Neural cell (in vitro differentiated cells): ENCODE results near the gene NBPF6.

ENCODE experiments used
- TAF1 ChIP-seq: IDR thresholded peaks from 2 replicates; pipeline ENCODE4 v1.6.1; 2012; ENCODE audit warnings: low read depth
- TF ChIP-seq, protein P1 (sequence below): fragments of 450-650 bp; IDR thresholded peaks from 2 replicates; pipeline ENCODE4 v1.5.1; 2014; ENCODE audit warnings: antibody characterized with exemption, mild to moderate bottlenecking, moderate library complexity; ENCODE audit not compliant: poor library complexity, severe bottlenecking

DNA sequence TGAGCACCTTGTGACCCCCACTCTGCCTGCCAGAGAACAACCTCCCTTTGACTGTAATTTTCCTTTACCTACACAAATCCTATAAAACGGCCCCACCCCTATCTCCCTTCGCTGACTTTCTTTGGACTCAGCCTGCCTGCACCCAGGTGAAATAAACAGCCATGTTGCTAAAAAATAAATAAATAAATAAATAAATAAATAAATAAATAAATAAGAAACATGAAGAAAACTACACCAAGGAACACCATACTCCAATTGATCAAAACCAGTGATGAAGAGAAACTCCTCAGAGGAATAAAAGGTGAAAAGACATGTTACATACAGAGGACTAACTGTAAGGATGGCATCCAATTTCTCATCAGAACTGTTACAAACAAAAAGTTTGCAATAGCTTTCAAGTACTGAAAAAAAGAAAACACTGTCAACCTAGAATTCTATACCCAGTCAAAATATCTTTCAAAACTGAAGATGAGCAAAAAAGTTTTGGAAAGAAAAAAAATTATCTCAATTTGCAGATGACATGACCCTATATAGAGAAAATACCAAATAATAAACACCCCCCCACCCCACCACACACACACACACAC lies 28.4 kb downstream of the NBPF6 start:
- no peak for TF ChIP-seq TAF1
- TF ChIP-seq, protein P1, sequence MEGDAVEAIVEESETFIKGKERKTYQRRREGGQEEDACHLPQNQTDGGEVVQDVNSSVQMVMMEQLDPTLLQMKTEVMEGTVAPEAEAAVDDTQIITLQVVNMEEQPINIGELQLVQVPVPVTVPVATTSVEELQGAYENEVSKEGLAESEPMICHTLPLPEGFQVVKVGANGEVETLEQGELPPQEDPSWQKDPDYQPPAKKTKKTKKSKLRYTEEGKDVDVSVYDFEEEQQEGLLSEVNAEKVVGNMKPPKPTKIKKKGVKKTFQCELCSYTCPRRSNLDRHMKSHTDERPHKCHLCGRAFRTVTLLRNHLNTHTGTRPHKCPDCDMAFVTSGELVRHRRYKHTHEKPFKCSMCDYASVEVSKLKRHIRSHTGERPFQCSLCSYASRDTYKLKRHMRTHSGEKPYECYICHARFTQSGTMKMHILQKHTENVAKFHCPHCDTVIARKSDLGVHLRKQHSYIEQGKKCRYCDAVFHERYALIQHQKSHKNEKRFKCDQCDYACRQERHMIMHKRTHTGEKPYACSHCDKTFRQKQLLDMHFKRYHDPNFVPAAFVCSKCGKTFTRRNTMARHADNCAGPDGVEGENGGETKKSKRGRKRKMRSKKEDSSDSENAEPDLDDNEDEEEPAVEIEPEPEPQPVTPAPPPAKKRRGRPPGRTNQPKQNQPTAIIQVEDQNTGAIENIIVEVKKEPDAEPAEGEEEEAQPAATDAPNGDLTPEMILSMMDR, result no peak
